ENCODE data around the gene RERE.

RERE gene

GRCh38 chr1:8555582-8555981, 261.9 kb downstream of the RERE start:
- no peak overlapping the region for H3K27ac ChIP-seq (ENCODE audit: low read depth, low read length)
- no peaks in the 10 kb centered on the region for H3F3A ChIP-seq (ENCODE audit: control insufficient read depth, insufficient read depth)
- no peaks in the 10 kb centered on the region for H3K9me3 ChIP-seq (ENCODE audit: control insufficient read depth, insufficient read depth, low read length)
- H3K4me1 ChIP-seq (ENCODE audit: control insufficient read depth, low read length), result peaks cover 10% of the 10 kb centered on the region
- peaks cover 15% of the 10 kb centered on the region for H3K79me2 ChIP-seq (ENCODE audit: control insufficient read depth, low read length)
- TF ChIP-seq, protein P1, sequence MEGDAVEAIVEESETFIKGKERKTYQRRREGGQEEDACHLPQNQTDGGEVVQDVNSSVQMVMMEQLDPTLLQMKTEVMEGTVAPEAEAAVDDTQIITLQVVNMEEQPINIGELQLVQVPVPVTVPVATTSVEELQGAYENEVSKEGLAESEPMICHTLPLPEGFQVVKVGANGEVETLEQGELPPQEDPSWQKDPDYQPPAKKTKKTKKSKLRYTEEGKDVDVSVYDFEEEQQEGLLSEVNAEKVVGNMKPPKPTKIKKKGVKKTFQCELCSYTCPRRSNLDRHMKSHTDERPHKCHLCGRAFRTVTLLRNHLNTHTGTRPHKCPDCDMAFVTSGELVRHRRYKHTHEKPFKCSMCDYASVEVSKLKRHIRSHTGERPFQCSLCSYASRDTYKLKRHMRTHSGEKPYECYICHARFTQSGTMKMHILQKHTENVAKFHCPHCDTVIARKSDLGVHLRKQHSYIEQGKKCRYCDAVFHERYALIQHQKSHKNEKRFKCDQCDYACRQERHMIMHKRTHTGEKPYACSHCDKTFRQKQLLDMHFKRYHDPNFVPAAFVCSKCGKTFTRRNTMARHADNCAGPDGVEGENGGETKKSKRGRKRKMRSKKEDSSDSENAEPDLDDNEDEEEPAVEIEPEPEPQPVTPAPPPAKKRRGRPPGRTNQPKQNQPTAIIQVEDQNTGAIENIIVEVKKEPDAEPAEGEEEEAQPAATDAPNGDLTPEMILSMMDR (IDR thresholded peaks at IDR 0.05; ENCODE audit: low read depth, low read length, poor library complexity, severe bottlenecking), result no peak
- TF ChIP-seq EZH2phosphoT487 (IDR thresholded peaks at IDR 0.05; ENCODE audit: borderline replicate concordance, low read length), result no peak
- no peaks in the 10 kb centered on the region for H4K20me1 ChIP-seq (ENCODE audit: control insufficient read depth, insufficient read depth, low read depth, low read length)
- no peak overlapping the region for H3K4me2 ChIP-seq (ENCODE audit: low read length)
- peaks cover 16% of the 10 kb centered on the region for H3K36me3 ChIP-seq (ENCODE audit: control insufficient read depth, low read length)
- no peaks in the 10 kb centered on the region for H3K27me3 ChIP-seq (ENCODE audit: control insufficient read depth, low read length)
- H3K4me3 ChIP-seq (ENCODE audit: low read length), result no peak overlapping the region
- H3K9me2 ChIP-seq (replicated peaks; ENCODE audit: control insufficient read depth, low read length), result no peaks in the 10 kb centered on the region

- Histone ChIP-seq H3K4me3 (ENCODE audit: low read length) (no peak overlapping the region), H3K27me3 (ENCODE audit: control insufficient read depth, low read length) (no peaks in the 10 kb centered on the region), H3K4me1 (ENCODE audit: control insufficient read depth, low read length) (peaks cover 4% of the 10 kb centered on the region), H3K9me3 (ENCODE audit: control insufficient read depth, insufficient read depth, low read length) (no peaks in the 10 kb centered on the region), H3K79me2 (ENCODE audit: control insufficient read depth, low read length) (peaks cover 10% of the 10 kb centered on the region), H3K36me3 (ENCODE audit: control insufficient read depth, low read length) (peaks cover 16% of the 10 kb centered on the region), H3K9me2 (replicated peaks; ENCODE audit: control insufficient read depth, low read length) (no peaks in the 10 kb centered on the region), H3F3A (ENCODE audit: control insufficient read depth, insufficient read depth) (no peaks in the 10 kb centered on the region; the same call in 1 of the 2 replicates), H3K4me2 (ENCODE audit: low read length) (no peak overlapping the region), H4K20me1 (ENCODE audit: control insufficient read depth, insufficient read depth, low read depth, low read length) (no peaks in the 10 kb centered on the region), H3K27ac (ENCODE audit: low read depth, low read length) (no peak overlapping the region)
- TF ChIP-seq EZH2phosphoT487 (IDR thresholded peaks at IDR 0.05; ENCODE audit: borderline replicate concordance, low read length), result no peak
- TF ChIP-seq, protein P1 (IDR thresholded peaks at IDR 0.05; ENCODE audit: low read depth, low read length, poor library complexity, severe bottlenecking), result no peak
These were observed 262.4 kb downstream of the RERE start for GRCh38 chr1:8554956-8555534.

DNA sequence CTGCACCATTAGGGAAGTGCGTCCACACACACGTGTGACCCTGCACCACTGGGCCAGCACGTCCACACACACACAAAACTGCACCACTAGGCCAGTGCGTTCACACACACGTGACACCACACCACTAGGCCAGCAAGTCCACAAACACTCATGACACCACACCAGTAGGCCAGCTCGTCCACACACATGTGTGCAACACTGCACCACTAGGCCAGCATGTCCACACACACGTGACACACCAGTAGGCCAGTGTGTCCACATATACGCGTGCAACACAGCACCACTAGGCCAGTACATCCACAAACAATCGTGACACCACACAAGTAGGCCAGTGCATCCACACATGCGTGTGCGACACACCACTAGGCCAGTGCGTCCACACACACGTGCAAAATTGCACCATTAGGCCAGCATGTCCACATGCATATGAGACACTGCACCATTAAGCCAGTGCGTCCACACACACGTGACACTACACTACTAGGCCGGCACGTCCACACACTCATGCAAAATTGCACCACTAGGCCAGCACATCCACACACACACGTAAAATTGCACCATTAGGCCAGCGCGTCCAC, 264.5 kb downstream of the RERE start:
- H3K27me3 ChIP-seq (ENCODE audit: control insufficient read depth, low read length), result no peaks in the 10 kb centered on the region
- TF ChIP-seq EZH2phosphoT487 (IDR thresholded peaks at IDR 0.05; ENCODE audit: borderline replicate concordance, low read length), result no peak
- TF ChIP-seq, protein P1 (IDR thresholded peaks at IDR 0.05; ENCODE audit: low read depth, low read length, poor library complexity, severe bottlenecking), result no peak
- no peak overlapping the region for H3K4me3 ChIP-seq (ENCODE audit: low read length)
- H3K79me2 ChIP-seq (ENCODE audit: control insufficient read depth, low read length), result peaks cover 5% of the 10 kb centered on the region
- H3K9me2 ChIP-seq (replicated peaks; ENCODE audit: control insufficient read depth, low read length), result no peaks in the 10 kb centered on the region
- H3K4me2 ChIP-seq (ENCODE audit: low read length), result no peak overlapping the region
- H3K4me1 ChIP-seq (ENCODE audit: control insufficient read depth, low read length), result 0 out of 2 replicates have a peak, but pooled peaks cover 4% of the 10 kb centered on the region
- no peaks in the 10 kb centered on the region for H3K9me3 ChIP-seq (ENCODE audit: control insufficient read depth, insufficient read depth, low read length)
- H3K27ac ChIP-seq (ENCODE audit: low read depth, low read length), result no peak overlapping the region
- no peaks in the 10 kb centered on the region for H4K20me1 ChIP-seq (ENCODE audit: control insufficient read depth, insufficient read depth, low read depth, low read length)
- no peaks in the 10 kb centered on the region; the same call in 1 of the 2 replicates for H3F3A ChIP-seq (ENCODE audit: control insufficient read depth, insufficient read depth)
- peaks cover 16% of the 10 kb centered on the region for H3K36me3 ChIP-seq (ENCODE audit: control insufficient read depth, low read length)
